GM15510 (cell line): Measurements from ENCODE around the gene ARL10.

Experiments used
- POLR2A ChIP-seq: IDR thresholded peaks from 3 replicates; pipeline ENCODE4 v1.6.1; 2011; ENCODE audit warnings: borderline replicate concordance; ENCODE audit not compliant: insufficient read length; ENCODE audit errors: extremely low read depth

The ARL10 gene

GRCh38 chr5:176429972-176430371, 64.7 kb downstream of the ARL10 start:
- no peak for TF ChIP-seq POLR2A
